Ascending aorta (tissue), 2 donors: ENCODE measurements around the gene MYRFL. TPM values are rescaled to one million over a fixed set of nuclear protein-coding genes. Genes with fewer than 3 reads are reported as not detected.

Experiments used
- DNase-seq, 2 donors: peaks; one replicate each; pipeline ENCODE4 v3.0.0-alpha.2; 2019; ENCODE audit warnings: low spot score in 2 of 2
- H3K27ac ChIP-seq, 2 donors: fragments of 200-600 bp; sonication (generic); one replicate each; pipeline ENCODE4 v1.5.1; 2016 to 2017; ENCODE audit warnings: mild to moderate bottlenecking in 1 of 2
- H3K27me3 ChIP-seq: fragments of 200-600 bp; sonication (generic); one replicate; pipeline ENCODE4 v1.5.1; 2017
- H3K36me3 ChIP-seq, 2 donors: fragments of 200-600 bp; sonication (generic); one replicate each; pipeline ENCODE4 v1.5.1; 2016
- H3K4me1 ChIP-seq, 2 donors: fragments of 200-600 bp; sonication (generic); one replicate each; pipeline ENCODE4 v1.5.1; 2016 to 2017; ENCODE audit warnings: mild to moderate bottlenecking in 1 of 2
- H3K4me3 ChIP-seq, 2 donors: fragments of 200-600 bp; sonication (generic); one replicate each; pipeline ENCODE4 v1.5.1; 2016 to 2017; ENCODE audit warnings: mild to moderate bottlenecking in 1 of 2
- H3K9me3 ChIP-seq, 2 donors: fragments of 200-600 bp; sonication (generic); one replicate each; pipeline ENCODE4 v1.5.1; 2016
- intact Hi-C: fragments of 100-400 bp; cut with DNase I; formaldehyde crosslinking; loops from one replicate; pipeline ENCODE4 v1.15.1; 2023
- total RNA-seq: library from RNA; depleted of rRNA; stranded (reverse); fragments of >200 nt; gene quantifications from one replicate; pipeline ENCODE4 v1.1.0, GENCODE V29; 2016
- TF ChIP-seq, protein P1 (sequence below), 3 experiments: fragments of 200-600 bp in 2 of 3; fragments of 450-650 bp in 1 of 3; sonication (generic) in 2 of 3; IDR thresholded peaks; one replicate each; pipeline ENCODE4 v1.5.1; 2016 to 2019; ENCODE audit warnings: antibody characterized with exemption in 3 of 3, mild to moderate bottlenecking in 1 of 3, moderate library complexity in 1 of 3

MYRFL gene
- total RNA-seq, 1 donor from 2014 or later = not detected

DNA sequence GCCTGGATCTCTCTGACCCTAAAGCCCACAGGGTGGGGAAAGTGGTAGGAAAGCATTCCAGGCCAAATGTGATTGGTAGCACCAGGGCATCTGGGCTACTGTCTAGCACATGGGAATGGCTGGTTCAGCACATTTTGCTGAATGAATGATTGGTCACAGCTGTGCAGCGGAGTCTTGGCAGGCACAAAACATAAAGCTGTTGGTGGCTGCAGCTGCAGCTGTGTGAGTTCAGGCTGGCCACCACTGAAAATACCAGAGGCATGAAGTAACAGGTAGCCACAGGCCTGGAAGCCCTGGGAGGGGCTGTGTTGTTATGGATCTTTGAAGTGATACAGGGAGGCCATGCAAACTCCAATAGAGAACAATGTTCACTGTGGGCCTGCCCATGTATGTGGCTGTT, 72.7 kb downstream of the MYRFL start:
- Histone ChIP-seq H3K36me3 (no peaks in the 10 kb centered on the region), H3K4me3 (no peak overlapping the region), H3K27me3 (no peaks in the 10 kb centered on the region), H3K27ac (no peak overlapping the region), H3K4me1 (no peaks in the 10 kb centered on the region), H3K9me3 (no peaks in the 10 kb centered on the region)
- intact Hi-C loops = no loop called here
- no peak for DNase-seq
- TF ChIP-seq, protein P1, sequence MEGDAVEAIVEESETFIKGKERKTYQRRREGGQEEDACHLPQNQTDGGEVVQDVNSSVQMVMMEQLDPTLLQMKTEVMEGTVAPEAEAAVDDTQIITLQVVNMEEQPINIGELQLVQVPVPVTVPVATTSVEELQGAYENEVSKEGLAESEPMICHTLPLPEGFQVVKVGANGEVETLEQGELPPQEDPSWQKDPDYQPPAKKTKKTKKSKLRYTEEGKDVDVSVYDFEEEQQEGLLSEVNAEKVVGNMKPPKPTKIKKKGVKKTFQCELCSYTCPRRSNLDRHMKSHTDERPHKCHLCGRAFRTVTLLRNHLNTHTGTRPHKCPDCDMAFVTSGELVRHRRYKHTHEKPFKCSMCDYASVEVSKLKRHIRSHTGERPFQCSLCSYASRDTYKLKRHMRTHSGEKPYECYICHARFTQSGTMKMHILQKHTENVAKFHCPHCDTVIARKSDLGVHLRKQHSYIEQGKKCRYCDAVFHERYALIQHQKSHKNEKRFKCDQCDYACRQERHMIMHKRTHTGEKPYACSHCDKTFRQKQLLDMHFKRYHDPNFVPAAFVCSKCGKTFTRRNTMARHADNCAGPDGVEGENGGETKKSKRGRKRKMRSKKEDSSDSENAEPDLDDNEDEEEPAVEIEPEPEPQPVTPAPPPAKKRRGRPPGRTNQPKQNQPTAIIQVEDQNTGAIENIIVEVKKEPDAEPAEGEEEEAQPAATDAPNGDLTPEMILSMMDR (IDR thresholded peaks at IDR 0.05) = no peak

DNA sequence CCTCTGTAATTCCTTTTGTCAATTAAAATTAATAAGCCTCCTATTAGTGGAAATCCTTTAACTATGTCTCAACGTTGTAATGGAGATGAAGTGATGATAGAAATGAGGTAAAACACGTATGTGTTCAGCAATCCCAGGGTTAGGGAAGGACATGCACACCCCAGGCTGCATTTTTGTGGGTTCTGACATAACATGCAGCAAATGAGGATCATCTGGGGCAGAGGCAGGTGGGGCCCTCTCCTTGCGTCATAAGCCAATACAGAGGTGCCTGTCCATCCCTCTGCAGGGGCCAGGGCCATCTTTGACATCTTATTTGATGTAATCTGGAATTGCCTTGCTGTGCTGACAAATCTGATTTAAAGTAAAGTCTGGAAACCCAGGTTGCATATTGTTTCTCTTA, 73.2 kb downstream of the MYRFL start:
- H3K9me3 ChIP-seq = no peaks in the 10 kb centered on the region
- H3K4me1 ChIP-seq = no peaks in the 10 kb centered on the region
- intact Hi-C loops = no loop called here
- TF ChIP-seq, protein P1 (IDR thresholded peaks at IDR 0.05) = no peak
- H3K27me3 ChIP-seq = no peaks in the 10 kb centered on the region
- DNase-seq = no peak
- H3K27ac ChIP-seq = no peak overlapping the region
- H3K4me3 ChIP-seq = no peak overlapping the region
- no peaks in the 10 kb centered on the region for H3K36me3 ChIP-seq

GRCh38 chr12:69900720-69901131, 75.7 kb downstream of the MYRFL start:
- TF ChIP-seq, protein P1 (IDR thresholded peaks at IDR 0.05) = peak; percentile 78 to 83 (median 81)
- Histone ChIP-seq H3K27ac (no peak overlapping the region), H3K36me3 (no peaks in the 10 kb centered on the region), H3K4me3 (no peak overlapping the region), H3K27me3 (no peaks in the 10 kb centered on the region), H3K4me1 (peaks cover 0 to 7% of the 10 kb centered on the region in 2 donors), H3K9me3 (no peaks in the 10 kb centered on the region)
- peak in 1 of 2 donors; percentile 78 for DNase-seq
- intact Hi-C loops = loop anchor here (2.0 kb wide), 1 partner anchor 676 kb away; no protein-coding TSS in a partner anchor

GRCh38 chr12:69901221-69901905, 76.3 kb downstream of the MYRFL start:
- Histone ChIP-seq H3K4me3 (no peak overlapping the region), H3K27me3 (no peaks in the 10 kb centered on the region), H3K27ac (no peak overlapping the region), H3K36me3 (no peaks in the 10 kb centered on the region), H3K4me1 (peaks cover 0 to 7% of the 10 kb centered on the region in 2 donors), H3K9me3 (no peaks in the 10 kb centered on the region)
- TF ChIP-seq, protein P1 (IDR thresholded peaks at IDR 0.05) = no peak
- intact Hi-C loops = loop anchor here (2.0 kb wide), 1 partner anchor 675 kb away; no protein-coding TSS in a partner anchor
- no peak for DNase-seq

DNA sequence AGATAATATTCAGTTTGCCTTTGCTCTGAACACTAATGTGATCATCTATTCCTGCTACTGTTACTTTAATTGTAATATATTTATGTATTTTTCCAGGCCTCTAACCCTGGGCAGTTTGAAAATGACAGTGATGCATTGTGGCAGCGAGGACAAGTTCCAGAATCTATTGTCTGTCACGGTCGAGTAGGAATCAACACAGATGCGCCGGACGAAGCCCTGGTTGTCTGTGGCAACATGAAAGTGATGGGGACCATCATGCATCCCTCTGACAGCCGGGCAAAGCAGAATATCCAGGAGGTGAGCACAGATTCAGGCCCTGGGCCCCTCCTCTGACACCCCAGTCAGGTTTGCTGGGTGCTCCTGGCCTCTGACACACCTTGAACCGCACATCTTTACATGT, 78.5 kb downstream of the MYRFL start:
- Histone ChIP-seq H3K9me3 (no peaks in the 10 kb centered on the region), H3K27ac (no peak overlapping the region), H3K4me3 (no peak overlapping the region), H3K27me3 (no peaks in the 10 kb centered on the region), H3K4me1 (peaks cover 0 to 7% of the 10 kb centered on the region in 2 donors), H3K36me3 (no peaks in the 10 kb centered on the region)
- DNase-seq = no peak
- intact Hi-C loops = no loop called here
- TF ChIP-seq, protein P1 (IDR thresholded peaks at IDR 0.05) = no peak
